HEK293 (cell line): ENCODE data around the gene PRMT7.

Experiments
- CTCF ChIA-PET: fragments of 350-600 bp; formaldehyde crosslinking; extraction: SDS; loops from one replicate; lab custom pipeline; 2021; ENCODE audit warnings: antibody characterized with exemption; lab: Yijun Ruan, JAX
- POLR2A ChIA-PET: fragments of 300-600 bp; formaldehyde crosslinking; extraction: SDS; loops from one replicate; lab custom pipeline; 2020; ENCODE audit warnings: antibody characterized with exemption, inconsistent platforms; lab: Yijun Ruan, JAX
- H3K27ac ChIP-seq: fragments of 200-500 bp; sonication (Bioruptor generic); 2 replicates; pipeline ENCODE4 v1.5.1; 2014; ENCODE audit warnings: low read depth, low read length, control low read depth, inconsistent platforms; ENCODE audit errors: extremely low read depth
- H3K36me3 ChIP-seq, 2 experiments: fragments of 200-500 bp in 1 of 2; sonication (Bioruptor generic) in 1 of 2; 1 replicate in 1 of 2; 2 replicates in 1 of 2; pipeline ENCODE4 v1.5.1; 2014 to 2017; ENCODE audit warnings: inconsistent platforms in 2 of 2, low read length in 2 of 2; ENCODE audit not compliant: control insufficient read depth in 2 of 2, insufficient read depth in 1 of 2
- H3K4me1 ChIP-seq: fragments of 200-500 bp; sonication (Bioruptor generic); 2 replicates; pipeline ENCODE4 v1.5.1; 2014; ENCODE audit warnings: mild to moderate bottlenecking, low read length, inconsistent platforms; ENCODE audit not compliant: control insufficient read depth, insufficient read depth
- H3K4me3 ChIP-seq: 2 replicates; pipeline ENCODE4 v1.5.1; 2011; ENCODE audit warnings: low read depth, mild to moderate bottlenecking, control low read depth, low read length, moderate library complexity
- H3K9me3 ChIP-seq: fragments of 200-500 bp; sonication (Bioruptor generic); 2 replicates; pipeline ENCODE4 v1.5.1; 2014; ENCODE audit warnings: low read depth, low read length, inconsistent platforms; ENCODE audit not compliant: control insufficient read depth, insufficient read depth
- GLI2 ChIP-seq: fragments of 450-650 bp; formaldehyde crosslinking; IDR thresholded peaks from 2 replicates; pipeline ENCODE4; 2017; ENCODE audit warnings: missing biosample characterization, missing genetic modification characterization, low read depth, borderline replicate concordance
- GLI4 ChIP-seq: fragments of 450-650 bp; formaldehyde crosslinking; IDR thresholded peaks from 2 replicates; pipeline ENCODE4 v1.5.1; 2016; ENCODE audit warnings: missing biosample characterization, missing genetic modification characterization
- KLF1 ChIP-seq: fragments of 450-650 bp; formaldehyde crosslinking; IDR thresholded peaks from 2 replicates; pipeline ENCODE4 v1.5.1; 2016; ENCODE audit warnings: missing biosample characterization, missing genetic modification characterization
- KLF7 ChIP-seq: fragments of 450-650 bp; formaldehyde crosslinking; IDR thresholded peaks from 2 replicates; pipeline ENCODE4 v1.5.1; 2016; ENCODE audit warnings: missing biosample characterization, missing genetic modification characterization, borderline replicate concordance
- ZNF16 ChIP-seq: fragments of 450-650 bp; formaldehyde crosslinking; IDR thresholded peaks from 2 replicates; pipeline ENCODE4 v1.5.1; 2016; ENCODE audit warnings: low read depth, missing biosample characterization, missing genetic modification characterization
- ZNF341 ChIP-seq: fragments of 450-650 bp; formaldehyde crosslinking; IDR thresholded peaks from 2 replicates; pipeline ENCODE4; 2016; ENCODE audit warnings: low read depth, missing biosample characterization, missing genetic modification characterization
- ZNF423 ChIP-seq: fragments of 450-650 bp; formaldehyde crosslinking; IDR thresholded peaks from 2 replicates; pipeline ENCODE4 v1.5.1; 2016; ENCODE audit warnings: missing biosample characterization, missing genetic modification characterization
- ZNF561 ChIP-seq: fragments of 450-650 bp; IDR thresholded peaks from 2 replicates; pipeline ENCODE4 v1.5.1; 2018; ENCODE audit warnings: missing biosample characterization, missing genetic modification characterization, borderline replicate concordance
- ZNF629 ChIP-seq: fragments of 450-650 bp; formaldehyde crosslinking; IDR thresholded peaks from 2 replicates; pipeline ENCODE4 v1.5.1; 2017; ENCODE audit warnings: missing biosample characterization, missing genetic modification characterization
- TF ChIP-seq, protein P1 (sequence below): fragments of 450-650 bp; formaldehyde crosslinking; IDR thresholded peaks from 2 replicates; pipeline ENCODE4 v1.5.1; 2016; ENCODE audit warnings: missing biosample characterization, missing genetic modification characterization
- TF ChIP-seq, protein P2 (sequence below): fragments of 450-650 bp; formaldehyde crosslinking; IDR thresholded peaks from 2 replicates; pipeline ENCODE4 v1.5.1; 2016; ENCODE audit warnings: missing biosample characterization, missing genetic modification characterization
- TF ChIP-seq, protein P3 (sequence below): fragments of 450-650 bp; formaldehyde crosslinking; IDR thresholded peaks from 2 replicates; pipeline ENCODE4 v1.5.1; 2016; ENCODE audit warnings: missing biosample characterization, missing genetic modification characterization
- TF ChIP-seq, protein P4 (sequence below): fragments of 450-650 bp; formaldehyde crosslinking; IDR thresholded peaks from 2 replicates; pipeline ENCODE4 v1.5.1; 2016; ENCODE audit warnings: missing biosample characterization, missing genetic modification characterization

Gene PRMT7

DNA sequence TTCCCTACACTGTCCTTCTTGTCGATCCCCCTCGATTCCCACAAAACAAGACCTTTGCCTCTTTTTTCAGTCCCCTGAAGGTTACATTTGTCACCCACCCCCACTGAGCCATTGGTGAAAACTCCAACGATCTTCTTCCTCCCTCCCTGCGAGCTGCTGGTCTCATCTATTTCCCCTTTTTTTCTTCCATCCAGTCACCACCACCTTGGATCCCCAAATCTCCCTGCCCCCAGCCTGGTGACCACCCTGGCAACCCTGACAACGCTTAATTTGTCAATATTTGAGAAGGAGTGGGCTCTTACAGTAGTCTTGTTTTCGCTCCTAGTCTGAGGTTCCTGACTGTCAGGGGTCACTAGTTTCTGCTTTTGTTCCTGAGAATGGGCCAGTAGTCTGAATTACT lies 74.6 kb downstream of the PRMT7 start:
- TF ChIP-seq ZNF16 (tag by site-specific recombination): no peak
- TF ChIP-seq, protein P1, sequence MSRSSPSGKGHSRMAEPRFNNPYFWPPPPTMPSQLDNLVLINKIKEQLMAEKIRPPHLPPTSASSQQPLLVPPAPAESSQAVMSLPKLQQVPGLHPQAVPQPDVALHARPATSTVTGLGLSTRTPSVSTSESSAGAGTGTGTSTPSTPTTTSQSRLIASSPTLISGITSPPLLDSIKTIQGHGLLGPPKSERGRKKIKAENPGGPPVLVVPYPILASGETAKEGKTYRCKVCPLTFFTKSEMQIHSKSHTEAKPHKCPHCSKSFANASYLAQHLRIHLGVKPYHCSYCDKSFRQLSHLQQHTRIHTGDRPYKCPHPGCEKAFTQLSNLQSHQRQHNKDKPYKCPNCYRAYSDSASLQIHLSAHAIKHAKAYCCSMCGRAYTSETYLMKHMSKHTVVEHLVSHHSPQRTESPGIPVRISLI (tag by site-specific recombination): no peak
- no peak for TF ChIP-seq GLI2 (tag by site-specific recombination)
- TF ChIP-seq, protein P2, sequence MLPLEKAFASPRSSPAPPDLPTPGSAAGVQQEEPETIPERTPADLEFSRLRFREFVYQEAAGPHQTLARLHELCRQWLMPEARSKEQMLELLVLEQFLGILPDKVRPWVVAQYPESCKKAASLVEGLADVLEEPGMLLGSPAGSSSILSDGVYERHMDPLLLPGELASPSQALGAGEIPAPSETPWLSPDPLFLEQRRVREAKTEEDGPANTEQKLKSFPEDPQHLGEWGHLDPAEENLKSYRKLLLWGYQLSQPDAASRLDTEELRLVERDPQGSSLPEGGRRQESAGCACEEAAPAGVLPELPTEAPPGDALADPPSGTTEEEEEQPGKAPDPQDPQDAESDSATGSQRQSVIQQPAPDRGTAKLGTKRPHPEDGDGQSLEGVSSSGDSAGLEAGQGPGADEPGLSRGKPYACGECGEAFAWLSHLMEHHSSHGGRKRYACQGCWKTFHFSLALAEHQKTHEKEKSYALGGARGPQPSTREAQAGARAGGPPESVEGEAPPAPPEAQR: no peak
- TF ChIP-seq GLI4 (tag by site-specific recombination): no peak
- no peak for TF ChIP-seq ZNF341 (tag by site-specific recombination)

DNA sequence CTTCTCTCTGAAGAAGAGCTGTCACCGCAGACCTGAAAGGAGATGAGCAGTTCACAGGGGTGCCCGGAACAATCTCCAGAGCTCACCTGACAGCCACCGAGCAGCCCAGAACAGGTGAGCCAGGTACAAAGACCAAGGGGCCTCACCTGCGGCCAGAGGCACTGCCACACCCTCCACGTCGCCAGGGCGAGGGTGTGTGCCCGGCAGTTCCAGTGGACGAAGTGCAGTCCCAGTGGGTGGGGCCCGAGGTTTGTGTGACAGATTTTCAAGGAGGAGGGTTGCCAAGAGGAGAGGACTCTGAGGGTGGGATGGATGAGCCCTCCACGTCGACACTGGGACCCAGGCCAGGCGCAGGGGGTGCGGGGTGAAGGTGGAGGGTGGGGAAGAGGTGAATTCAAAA lies 75.8 kb downstream of the PRMT7 start:
- no peak overlapping the region for H3K27ac ChIP-seq
- no peaks in the 10 kb centered on the region for H3K4me1 ChIP-seq
- TF ChIP-seq, protein P3, sequence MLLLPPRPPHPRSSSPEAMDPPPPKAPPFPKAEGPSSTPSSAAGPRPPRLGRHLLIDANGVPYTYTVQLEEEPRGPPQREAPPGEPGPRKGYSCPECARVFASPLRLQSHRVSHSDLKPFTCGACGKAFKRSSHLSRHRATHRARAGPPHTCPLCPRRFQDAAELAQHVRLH (tag by site-specific recombination): no peak
- TF ChIP-seq ZNF629 (tag by site-specific recombination): no peak
- peak; percentile 53; the same call in 1 of the 2 replicates for TF ChIP-seq KLF1 (tag by site-specific recombination)
- no peaks in the 10 kb centered on the region for H3K36me3 ChIP-seq
- no peak overlapping the region for H3K4me3 ChIP-seq
- no peaks in the 10 kb centered on the region for H3K9me3 ChIP-seq
- ChIA-PET CTCF (interaction anchor here (0.6 kb wide), 1 partner anchor 322 kb away, joined by 4 read pairs; no protein-coding TSS in a partner anchor), POLR2A (interaction anchor here (0.6 kb wide), 1 partner anchor 456 kb away, joined by 3 read pairs; no protein-coding TSS in a partner anchor)

More for the DNA sequence above, 74.6 kb downstream of the PRMT7 start:
- Histone ChIP-seq H3K4me1 (no peaks in the 10 kb centered on the region), H3K27ac (no peak overlapping the region), H3K4me3 (no peak overlapping the region), H3K36me3 (no peaks in the 10 kb centered on the region), H3K9me3 (no peaks in the 10 kb centered on the region)
- CTCF ChIA-PET: interaction anchor here (0.7 kb wide), 1 partner anchor 50 kb away, joined by 3 read pairs; no protein-coding TSS in a partner anchor
- POLR2A ChIA-PET: no interaction called here

DNA sequence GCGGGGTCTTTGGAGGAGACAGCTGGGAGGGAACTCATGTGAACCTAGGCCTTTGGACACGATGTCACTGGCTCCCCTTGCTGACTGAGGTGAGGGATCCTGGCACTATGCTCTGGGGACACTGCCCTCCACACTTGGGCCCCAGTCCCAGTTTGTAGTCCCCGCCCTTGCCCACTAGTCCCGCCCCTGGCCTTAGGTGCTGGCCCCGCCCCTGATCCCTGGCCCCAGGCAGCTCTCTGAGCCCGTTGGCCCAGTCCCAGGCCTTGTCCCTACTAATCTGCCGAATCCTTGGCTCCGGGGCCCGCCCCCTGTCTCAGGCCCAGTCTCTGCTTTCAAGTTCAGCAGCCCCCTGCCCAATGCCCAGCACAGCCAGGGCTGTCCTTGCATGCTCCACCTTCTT lies 76.5 kb downstream of the PRMT7 start:
- Histone ChIP-seq H3K4me1 (no peaks in the 10 kb centered on the region), H3K36me3 (no peaks in the 10 kb centered on the region), H3K4me3 (no peak overlapping the region)
- TF ChIP-seq ZNF561 (no peak), KLF1 (tag by site-specific recombination) (peak; percentile 37)
- TF ChIP-seq, all 188 proteins: peak for 1
- POLR2A ChIA-PET: no interaction called here
- no peak overlapping the region for H3K27ac ChIP-seq
- CTCF ChIA-PET: no interaction called here
- no peaks in the 10 kb centered on the region for H3K9me3 ChIP-seq

DNA sequence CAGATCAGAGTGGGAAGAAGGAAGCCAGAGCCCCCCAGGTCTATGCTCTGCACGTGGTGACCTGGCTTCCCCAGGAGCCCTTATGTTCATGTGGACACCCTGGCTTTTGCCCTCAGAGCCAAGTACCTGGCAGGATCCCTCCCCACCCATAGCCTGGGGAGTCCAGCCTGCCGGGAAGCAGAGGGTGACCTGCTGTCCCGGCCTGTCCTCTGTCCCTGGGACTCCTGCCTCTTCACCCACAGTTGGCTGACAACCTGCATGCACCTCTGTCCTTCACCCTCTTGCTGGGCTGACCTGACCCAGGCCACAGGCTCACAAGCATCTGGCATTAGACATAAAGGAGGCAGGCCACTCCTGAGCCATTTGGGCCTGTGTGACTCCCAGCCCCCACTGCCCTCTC lies 77.3 kb downstream of the PRMT7 start:
- ChIA-PET CTCF (interaction anchor here (0.7 kb wide), 1 partner anchor 38 kb away, joined by 3 read pairs; no protein-coding TSS in a partner anchor), POLR2A (no interaction called here)
- TF ChIP-seq, protein P4, sequence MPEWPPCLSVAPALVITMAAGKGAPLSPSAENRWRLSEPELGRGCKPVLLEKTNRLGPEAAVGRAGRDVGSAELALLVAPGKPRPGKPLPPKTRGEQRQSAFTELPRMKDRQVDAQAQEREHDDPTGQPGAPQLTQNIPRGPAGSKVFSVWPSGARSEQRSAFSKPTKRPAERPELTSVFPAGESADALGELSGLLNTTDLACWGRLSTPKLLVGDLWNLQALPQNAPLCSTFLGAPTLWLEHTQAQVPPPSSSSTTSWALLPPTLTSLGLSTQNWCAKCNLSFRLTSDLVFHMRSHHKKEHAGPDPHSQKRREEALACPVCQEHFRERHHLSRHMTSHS (tag by site-specific recombination): no peak
- TF ChIP-seq ZNF423 (tag by site-specific recombination) (no peak), KLF7 (tag by site-specific recombination) (no peak), GLI2 (tag by site-specific recombination) (no peak)
- no peaks in the 10 kb centered on the region for H3K4me1 ChIP-seq
- H3K9me3 ChIP-seq: no peaks in the 10 kb centered on the region
- H3K36me3 ChIP-seq: no peaks in the 10 kb centered on the region
- no peak overlapping the region for H3K27ac ChIP-seq
- H3K4me3 ChIP-seq: no peak overlapping the region
